GM19240 (cell line): ENCODE results near the gene RNF8.
"Not testable (repeated sequence)": the region's sequence is repeated elsewhere in the genome, so short reads cannot be mapped to it uniquely, and the experiment has no call there.

Source experiments
- DNase-seq: peaks from one replicate; pipeline ENCODE4 v3.0.0; 2011; ENCODE audit warnings: low spot score; ENCODE audit not compliant: insufficient read length

Gene RNF8

GRCh38 chr6:37321516-37322415 lies 32.0 kb upstream of the RNF8 start:
- no peak for DNase-seq

GRCh38 chr6:37323580-37323979 lies 30.2 kb upstream of the RNF8 start:
- DNase-seq = no peak

GRCh38 chr6:37324131-37325033 lies 29.4 kb upstream of the RNF8 start:
- DNase-seq = no peak

GRCh38 chr6:37330345-37330744 lies 23.4 kb upstream of the RNF8 start:
- DNase-seq = not testable (repeated sequence)

- no peak for DNase-seq
Measured at GRCh38 chr6:37331047-37331446, 22.7 kb upstream of the RNF8 start.

- DNase-seq = no peak
Measured at GRCh38 chr6:37332894-37333293, 20.9 kb upstream of the RNF8 start.

- no peak for DNase-seq
Measured at GRCh38 chr6:37334047-37334446, 19.7 kb upstream of the RNF8 start.

GRCh38 chr6:37338317-37338716 lies 15.5 kb upstream of the RNF8 start:
- not testable (repeated sequence) for DNase-seq

GRCh38 chr6:37338745-37339255 lies 15.0 kb upstream of the RNF8 start:
- DNase-seq = no peak

- no peak for DNase-seq
Measured at GRCh38 chr6:37339741-37340638, 13.8 kb upstream of the RNF8 start.

GRCh38 chr6:37340639-37340943 lies 13.2 kb upstream of the RNF8 start:
- no peak for DNase-seq

- DNase-seq = no peak
Measured at GRCh38 chr6:37343248-37343647, 10.5 kb upstream of the RNF8 start.

GRCh38 chr6:37344308-37344707 lies 9.5 kb upstream of the RNF8 start:
- DNase-seq = no peak

- not testable (repeated sequence) for DNase-seq
Measured at GRCh38 chr6:37345804-37346203, 8.0 kb upstream of the RNF8 start.

GRCh38 chr6:37347177-37347576 lies 6.6 kb upstream of the RNF8 start:
- DNase-seq = no peak

GRCh38 chr6:37347670-37348111 lies 6.1 kb upstream of the RNF8 start:
- DNase-seq = no peak

GRCh38 chr6:37351027-37351426 lies 2.8 kb upstream of the RNF8 start:
- no peak for DNase-seq

GRCh38 chr6:37352384-37352783 lies 1.4 kb upstream of the RNF8 start:
- no peak for DNase-seq

- no peak for DNase-seq
Measured at GRCh38 chr6:37354526-37355384, 972 bp downstream of the RNF8 start.

- DNase-seq = no peak
Measured at GRCh38 chr6:37357288-37357687, 3.5 kb downstream of the RNF8 start.
